GM19468 (cell line): ENCODE data around the gene MYBPH.

ENCODE experiments used
- ATAC-seq: cut with Tn5 transposase; IDR thresholded peaks from one replicate; pipeline ENCODE4 v1.9.1; 2021; ENCODE audit warnings: mild to moderate bottlenecking, moderate library complexity, moderate number of reproducible peaks; ENCODE audit not compliant: unreplicated experiment; ENCODE audit errors: extremely low read depth

Gene MYBPH

GRCh38 chr1:203120325-203121153, 55.1 kb downstream of the MYBPH start:
- no peak for ATAC-seq
